ENCODE results near the gene MCF2L.

The MCF2L gene

DNA sequence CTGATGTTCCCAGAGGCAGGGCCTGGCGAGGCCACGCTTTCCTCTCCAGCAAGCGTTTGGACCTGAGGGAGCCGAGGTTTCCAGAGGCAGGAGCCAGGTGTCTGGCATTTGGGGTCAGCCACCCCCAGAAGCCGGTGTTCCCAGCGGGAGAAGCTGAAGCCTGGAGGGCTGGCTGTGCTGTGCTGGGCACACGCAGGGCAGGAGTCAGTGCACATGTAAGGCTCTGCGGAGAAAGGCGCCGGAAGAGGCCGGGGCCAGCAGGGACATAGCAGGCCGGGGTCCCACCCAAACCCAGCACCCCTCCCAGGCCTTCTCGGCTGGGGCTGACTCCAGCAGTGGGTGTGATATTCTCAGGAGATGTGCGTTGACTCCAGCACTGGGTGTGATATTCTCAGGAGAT, 31.6 kb downstream of the MCF2L start:
- DNase-seq = no peak

DNA sequence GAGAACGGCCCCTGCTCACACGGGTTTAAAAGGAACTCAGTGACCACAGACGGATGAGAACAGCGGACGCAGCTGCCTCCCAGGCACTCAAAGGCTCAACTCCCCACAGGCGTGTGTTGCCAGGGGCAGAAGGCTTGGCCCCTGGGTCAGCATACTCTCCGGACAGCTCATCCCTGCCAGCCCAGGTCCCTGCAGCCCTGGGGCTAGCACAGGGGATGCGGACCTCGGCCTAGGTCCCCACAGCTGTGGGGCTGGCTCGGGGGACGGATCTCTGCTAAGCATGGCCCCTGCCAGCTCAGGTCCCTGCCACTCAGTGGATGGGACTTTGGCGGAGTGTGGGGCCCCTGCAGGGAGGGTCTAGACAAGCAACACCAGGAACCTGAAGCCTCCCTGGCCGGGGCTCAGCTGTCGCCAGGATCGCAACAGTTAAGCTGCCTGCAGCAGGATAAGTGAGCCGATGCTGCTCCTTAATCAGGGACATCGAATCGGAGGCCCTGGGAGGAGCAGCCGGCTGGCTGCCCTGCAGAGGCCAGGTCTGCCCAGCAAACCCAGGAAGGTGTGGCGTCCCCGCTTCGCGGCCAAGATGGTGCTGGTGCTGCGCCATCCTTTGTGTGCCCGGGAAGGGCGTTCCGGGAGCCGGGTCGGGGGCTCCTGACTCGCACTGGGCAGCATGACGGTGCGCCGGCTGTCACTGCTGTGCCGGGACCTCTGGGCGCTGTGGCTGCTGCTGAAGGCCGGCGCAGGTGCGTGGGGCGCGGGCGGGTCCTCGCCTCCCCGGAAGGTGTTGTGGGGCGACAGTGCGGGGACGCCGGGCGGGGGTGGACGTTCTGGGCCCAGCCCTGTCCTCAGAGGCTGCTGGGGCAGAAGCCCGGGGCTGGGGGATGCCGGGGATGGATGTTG, 32.5 kb downstream of the MCF2L start:
- DNase-seq = peak; percentile 21

DNA sequence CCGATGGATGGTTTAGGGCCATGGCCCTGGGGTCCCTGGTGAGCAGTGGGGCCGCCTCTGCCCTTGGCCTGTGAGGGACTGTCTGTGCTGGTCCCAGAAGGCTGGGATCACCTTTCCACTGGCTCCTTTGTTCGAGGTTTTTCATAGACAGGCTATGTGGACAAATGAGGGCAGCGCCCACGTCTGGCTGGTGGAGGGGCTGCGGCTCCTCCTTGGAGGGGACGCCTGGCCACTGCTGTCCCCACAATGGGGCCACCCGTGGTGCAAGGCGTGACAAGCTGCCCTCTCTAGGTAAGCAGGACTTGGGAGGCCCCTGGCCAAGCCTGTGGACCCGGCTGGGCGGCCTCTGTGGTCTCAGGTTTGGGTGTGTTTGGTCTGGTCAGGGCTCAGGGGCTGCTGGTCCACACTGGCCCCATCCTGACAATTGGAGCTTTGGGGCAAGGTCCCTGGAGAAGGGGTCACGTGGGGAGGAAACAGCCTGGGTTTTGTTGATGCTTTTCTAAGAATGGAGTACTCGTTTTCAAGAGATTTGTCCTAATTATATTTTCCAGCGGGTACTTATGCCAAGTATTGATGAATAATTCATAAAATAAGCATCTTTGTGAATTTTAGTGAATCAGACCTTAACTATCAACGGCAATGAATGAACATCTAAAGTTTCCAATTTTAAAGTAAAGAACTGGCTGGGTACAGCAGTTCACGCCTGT, 33.3 kb downstream of the MCF2L start:
- DNase-seq = no peak

DNA sequence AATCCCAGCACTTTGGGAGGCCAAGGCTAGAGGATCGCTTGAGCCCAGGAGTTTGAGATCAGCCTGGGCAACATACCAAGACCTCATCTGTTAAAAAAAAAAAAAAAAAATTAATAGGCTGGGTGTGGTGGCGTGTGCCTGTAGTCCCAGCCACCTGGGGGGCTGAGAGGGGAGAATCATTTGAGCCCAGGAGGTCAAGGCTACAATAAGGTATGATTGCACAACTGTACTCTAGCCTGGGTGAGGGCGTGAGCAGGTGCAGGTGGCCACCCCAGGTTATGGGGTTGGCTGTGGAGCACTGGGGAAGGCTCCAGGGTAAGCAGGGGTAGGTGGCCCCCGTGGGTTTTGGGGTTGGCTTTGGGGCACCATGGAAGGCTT, 33.9 kb downstream of the MCF2L start:
- DNase-seq = no peak

DNA sequence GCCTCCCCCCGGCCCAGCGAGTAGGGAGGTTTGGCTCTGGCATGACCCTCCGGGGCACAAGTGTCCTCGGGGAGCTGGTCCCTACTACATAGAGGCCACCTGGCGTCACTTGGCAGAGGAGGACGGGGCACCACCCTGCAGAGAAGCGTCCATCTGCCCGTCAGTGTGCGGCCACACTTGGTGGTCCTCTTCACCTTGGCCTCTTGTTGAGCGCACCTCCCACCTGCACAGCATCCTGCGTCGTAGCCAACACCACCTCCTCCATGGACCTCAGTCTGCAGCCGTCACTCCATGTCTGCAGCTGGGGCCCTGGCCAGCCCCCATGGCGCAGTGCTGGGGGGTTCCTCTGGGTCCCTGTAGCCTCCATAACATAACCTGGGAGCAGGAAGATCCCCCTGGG, 35.1 kb downstream of the MCF2L start:
- no peak for DNase-seq

DNA sequence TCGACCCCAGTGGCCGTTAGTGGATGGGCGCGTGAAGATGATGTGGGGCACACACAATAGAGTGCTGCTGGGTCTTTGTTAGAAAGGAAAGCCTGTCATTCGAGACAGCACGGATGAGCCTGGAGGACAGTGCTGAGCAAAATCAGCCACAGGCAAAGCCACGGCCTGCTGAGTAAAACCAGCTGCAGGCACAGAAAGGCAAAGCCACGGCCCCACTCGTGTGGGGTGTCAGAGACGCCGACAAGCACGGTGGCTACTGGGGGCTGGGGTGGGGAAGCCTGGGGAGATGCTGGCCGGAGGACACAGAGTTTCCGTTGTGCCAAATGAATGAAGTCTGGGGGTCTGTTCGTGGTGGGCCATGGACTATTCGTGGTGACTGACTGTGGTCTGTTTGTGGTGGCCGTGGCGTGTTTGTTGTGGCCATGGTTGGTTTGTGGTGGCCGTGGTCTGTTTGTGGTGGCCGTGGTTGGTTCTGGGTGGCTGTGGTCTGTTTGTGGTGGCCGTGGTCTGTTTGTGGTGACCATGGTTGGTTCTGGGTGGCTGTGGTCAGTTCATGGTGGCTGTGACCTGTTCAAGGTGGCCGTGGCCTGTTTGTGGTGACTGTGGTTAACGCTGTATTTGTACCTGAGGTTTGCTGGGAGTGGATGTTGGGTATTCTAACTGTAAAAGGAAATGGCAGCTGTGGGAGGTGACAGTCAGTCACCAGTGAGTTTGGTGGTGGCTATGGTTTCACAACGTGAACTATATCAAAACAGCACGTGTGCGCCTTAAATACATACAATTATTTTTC, 36.3 kb downstream of the MCF2L start:
- DNase-seq = no peak

DNA sequence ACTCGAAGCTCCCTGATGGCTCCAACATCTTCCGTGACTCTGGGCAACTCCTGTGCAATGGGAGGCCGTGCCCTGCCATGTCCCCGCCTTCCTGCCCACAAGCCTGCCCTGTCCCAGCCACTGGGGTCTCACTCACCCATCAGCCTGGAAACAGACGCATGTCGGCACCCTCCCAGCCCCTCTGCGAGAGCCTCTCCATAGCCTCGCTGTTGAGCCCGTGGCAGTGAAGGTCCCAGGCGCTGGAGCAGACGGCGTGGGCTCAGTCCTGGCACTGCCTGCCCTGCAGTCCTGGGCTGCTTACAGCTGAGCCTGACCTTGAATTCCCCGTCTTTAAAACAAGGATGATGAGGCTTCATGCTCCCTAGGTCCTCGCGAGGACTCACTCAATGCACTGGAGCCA, 37.0 kb downstream of the MCF2L start:
- no peak for DNase-seq

DNA sequence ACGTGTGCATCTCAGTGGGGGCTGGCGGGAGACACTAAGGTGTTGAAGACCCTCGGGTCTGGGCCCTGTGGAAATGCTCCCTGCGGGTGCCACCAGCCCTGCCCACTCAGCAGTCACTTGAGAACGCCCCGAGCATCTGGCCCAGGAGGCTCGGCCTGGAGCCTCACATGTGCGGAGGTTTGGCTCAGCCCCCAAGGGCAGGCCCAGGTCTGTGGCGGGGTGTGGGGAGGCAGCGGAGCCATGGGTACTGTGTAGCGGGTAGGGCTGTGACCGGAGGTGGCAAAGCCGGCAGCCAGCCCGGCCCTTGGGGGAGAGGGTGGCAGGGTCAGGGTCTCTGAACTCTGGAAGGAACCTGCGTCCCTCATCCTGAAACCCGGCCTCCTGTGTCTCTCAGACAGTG, 37.6 kb downstream of the MCF2L start:
- DNase-seq = no peak

DNA sequence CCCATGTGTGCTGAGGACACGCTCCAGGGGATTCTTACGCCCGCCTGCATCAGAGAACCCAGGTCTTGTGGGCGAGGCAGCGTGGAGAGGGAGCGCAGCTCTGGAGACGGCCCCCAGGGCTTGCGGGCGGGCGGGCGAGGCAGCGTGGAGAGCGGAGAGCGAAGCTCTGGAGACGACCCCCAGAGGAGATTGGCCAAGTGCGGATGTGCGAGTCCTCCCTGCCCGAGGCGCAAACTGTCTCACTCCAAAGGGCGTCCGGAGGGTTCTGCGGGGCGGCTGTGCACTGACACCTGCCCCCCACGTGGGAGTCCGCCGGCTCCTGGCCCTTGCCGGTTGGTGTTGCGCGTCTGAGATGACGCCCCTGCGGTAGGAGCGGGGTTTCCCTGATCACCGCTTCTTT, 39.8 kb downstream of the MCF2L start:
- no peak for DNase-seq

DNA sequence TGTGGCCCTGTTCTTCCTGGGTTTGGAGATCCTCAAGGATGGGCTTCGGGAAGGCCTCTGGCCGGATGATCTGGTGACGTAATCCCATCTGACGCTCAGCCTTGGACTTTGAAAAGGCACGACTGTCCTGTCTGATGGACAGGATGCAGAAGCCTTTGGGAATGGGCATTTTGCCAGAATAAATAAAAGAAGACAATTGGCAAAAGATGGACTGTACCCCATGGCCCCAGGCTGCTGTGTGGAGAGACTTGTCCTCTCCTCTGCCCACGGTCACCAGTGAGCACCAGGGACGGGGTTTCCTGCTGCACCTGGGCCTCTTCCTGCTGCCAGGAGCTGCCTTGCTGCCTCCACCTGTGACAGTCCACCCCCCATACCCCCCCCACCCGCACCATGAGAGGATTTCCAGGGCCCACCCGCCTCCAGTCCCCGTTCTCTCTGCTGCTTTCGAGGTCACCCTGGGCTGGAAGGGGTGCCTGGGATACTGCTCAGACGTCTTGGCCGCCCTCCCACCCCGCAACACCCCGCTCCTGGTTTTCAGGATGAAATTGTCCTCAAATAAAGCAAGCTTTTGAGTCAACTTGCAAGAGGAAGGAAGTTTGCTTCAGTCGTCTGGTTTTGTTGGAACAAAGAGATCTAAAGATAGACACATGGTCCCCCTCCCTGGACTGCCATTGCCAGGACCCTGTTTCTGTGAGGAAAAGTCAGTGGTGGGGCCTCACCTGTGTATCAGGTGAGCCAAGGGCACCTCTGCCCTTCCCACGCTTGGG, 40.9 kb downstream of the MCF2L start:
- DNase-seq = no peak

DNA sequence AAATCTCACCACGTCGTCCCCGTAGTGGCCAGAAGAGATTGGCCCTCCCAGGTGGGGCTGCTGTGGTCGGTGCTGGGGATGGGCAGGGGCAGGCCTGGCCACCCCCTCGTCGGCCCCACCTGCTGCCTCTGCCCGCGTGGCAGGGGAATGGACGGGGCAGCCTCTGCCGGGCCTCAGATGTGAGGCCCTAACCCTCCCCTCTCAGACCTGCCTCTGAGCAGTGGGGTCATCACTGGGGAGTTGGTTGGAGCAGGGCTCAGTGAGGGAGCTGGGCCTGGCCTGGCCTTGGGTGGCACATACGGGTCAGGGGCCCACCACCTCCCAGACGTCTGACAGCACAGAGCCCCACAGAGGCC, 41.5 kb downstream of the MCF2L start:
- no peak for DNase-seq

DNA sequence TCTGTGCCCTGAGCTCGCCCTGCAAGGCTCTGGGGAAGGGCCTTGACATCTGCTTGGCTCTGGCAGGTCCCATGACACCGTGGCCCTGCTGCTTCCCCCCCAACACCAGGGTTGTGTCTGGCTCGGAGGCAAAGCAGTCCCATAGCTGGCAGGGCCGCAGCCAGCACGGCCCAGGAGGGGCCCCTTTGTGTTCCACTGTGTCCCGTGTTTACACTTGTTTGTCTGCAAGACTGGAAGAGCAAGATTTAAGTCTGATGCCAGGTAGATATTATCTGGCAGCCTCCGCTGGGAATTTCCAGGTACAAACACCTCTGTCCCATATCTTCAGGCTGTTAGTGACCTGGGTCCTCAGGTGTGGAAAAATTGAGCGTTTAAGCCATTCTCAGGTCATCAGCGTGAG, 44.3 kb downstream of the MCF2L start:
- no peak for DNase-seq

DNA sequence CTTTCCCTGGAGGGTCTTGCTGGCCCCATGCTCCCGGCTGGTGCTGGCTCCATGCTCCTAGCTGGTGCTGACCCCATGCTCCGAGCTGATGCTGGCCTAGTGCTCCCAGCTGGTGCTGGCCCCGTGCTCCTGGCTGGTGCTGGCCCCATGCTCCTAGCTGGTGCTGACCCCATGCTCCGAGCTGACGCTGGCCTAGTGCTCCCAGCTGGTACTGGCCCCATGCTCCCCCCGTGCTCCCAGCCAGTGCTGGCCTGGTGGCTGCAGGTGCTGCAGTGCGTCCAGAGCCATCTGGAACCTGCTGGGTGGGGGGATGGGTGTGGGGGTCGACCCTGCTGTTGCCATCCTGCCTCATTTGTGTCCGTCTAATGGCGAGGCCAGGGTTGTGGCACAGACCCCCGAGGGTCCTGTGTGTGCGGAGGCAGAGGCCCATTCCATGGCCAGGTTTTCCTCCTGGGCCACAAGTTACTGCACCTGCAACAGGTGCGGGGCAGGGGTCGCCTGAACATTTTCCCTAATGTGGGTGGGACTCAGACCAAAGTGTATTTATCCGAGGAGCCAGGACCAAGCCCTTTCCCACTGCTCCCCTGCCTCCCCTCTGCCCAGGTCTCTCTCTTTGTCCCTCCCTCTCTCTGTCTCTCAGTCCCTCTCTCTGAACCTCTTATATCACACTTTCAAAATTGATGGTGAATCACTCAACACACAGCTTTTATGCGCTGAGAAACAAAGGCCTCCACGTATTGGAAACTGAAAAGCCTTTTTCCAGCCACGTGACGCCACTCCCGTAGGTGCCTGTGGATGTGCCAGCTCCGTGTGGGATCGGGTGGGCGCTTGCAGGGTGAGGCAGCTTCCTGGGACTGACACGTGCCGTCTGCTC, 45.1 kb downstream of the MCF2L start:
- DNase-seq = no peak

DNA sequence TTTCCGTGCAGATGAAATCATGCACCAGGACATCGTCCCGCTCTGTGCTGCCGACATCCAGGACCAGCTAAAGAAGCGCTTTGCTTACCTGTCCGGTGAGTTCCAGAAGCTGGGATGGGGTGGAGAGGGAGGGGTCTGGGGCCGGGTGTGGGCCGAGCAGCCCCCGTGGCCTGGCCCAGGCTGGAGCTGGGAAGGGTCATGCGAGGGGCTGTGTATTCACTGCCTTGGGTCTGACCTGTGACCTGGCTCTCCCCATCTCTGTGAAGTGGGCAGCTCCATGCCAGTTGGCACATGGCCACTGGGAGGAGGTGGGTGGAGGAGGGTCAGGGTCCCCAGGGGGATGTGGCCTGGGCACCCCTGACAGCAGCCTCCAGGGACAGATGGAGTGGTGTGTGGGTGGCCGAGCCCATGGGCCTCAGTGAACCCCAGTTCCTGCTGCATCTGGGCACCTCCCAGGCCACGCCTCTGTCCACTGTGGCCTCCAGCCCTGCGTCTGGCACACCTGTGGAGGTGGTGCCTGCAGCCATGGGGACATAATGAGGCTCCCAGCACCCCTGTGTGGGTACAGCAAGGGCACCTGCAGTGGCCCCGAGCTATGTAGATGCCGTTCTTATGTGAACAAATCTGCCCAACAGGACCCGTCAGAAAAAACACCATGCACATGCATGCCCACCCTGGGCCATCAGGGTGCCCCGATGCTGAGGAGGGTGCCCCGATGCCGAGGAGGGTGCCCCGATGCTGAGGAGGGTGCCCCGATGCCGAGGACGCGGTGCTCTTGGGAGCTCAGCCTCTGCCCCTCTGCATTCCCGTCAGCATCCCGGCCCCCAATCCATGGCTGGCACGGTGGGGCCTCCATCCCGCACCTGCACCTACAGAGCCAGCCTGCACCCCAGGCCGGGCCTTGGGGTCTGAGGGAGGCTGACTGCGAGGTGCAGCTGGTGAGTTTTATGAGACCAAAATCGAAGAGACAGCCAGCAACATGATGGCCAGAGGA, 46.0 kb downstream of the MCF2L start:
- DNase-seq = no peak

DNA sequence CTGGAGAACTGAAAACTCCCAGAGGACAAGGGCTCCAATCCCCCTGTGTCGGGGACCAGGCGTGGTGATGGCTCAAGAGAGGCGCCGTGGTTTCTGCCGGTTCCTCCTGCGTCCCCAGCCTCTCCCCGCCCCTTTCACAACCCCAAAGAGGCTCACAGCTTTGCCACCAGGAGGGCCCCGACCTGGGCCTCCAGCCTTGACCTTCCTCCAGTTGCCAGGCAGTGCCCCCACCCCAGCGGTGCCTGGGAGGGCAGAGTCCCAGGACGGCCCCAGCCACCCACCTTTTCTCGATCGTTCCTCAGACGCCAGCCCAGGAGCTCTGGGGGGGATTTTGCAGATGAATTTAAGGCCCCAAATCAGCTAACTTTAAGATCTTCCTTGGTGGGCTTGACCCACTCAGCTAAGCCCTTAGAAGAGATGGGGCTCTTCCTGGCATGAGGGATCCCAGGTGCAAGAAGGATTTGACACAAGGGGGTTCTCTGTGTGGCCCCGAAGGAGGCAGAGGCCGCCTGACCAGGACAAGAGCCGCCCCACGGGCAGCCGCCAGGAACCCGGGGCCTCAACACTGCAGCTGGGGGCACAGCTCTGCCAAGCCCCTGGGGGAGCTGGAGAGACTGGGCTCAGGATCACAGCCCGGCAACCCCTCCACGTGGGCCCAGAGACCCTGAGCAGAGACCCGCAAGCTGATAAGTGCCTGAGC, 47.0 kb downstream of the MCF2L start:
- no peak for DNase-seq

DNA sequence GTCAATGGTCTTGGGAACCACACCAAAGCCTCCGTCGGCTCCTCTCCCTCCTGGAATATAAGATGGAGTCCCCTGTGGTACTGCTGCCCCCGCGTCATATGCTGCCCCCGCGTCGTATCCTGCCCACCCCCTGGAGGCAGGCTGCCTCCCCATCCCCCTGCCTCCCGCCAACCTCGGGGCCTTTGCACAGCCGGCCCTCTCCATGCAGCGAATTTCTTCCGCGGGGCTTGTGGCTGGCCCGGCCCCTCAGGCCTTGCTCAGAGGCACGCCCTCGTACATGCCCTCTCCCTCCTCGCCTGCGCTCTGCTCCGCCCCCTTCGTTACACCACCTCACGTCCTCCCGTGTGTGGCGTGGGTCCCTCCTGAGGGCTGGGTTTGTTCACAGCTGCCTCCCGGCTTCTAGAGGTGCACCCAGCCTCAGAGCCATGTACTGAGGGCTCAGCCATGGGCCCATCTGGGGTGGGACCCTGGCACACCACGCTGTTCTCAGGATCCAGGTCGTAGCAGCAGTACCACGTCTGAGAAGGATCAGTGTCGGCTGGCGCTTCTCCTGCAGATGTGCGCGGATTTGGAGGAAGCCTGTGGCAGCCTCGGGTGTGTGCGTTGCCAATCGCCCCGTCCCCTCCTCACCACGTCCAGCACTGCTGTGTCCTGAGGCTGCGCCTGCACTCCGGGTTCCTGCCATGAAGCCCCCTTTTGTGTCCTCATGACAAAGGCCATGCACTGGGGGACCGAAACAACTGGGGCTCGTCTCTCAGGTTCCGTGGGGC, 47.7 kb downstream of the MCF2L start:
- no peak for DNase-seq

DNA sequence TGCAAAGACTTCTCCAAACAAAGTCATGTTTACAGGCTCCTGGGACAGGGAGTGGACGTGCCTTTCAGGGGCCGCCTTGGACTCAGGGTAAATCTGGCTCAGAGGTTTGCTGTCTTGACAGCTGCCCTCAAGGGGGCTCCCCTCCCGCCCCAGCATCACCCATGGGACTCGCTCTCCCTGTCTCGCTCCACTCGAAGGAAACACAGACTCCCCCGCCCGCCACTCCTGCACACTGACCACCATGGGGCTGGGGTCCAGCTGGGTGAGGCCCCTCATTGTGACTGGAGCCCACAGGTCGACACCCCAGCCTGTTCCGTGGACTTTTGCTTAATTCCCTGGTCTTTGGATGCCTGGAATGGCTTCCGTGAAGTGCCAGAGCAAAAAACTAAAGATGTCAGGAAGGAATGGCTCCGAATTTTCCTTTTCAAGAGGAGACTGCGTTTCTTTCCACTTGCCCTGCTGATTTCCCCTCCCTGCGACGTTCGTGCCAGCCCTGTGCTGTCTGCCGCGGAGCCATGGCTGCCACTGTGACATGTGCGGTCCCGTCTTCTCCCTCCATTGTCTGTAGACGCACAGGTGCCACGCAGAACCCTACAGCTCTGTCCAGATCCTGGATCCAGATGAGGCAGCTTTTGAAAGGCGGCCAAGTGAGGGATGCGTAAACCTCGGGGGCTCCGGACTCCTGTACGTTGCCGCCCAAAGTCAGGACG, 48.6 kb downstream of the MCF2L start:
- no peak for DNase-seq

DNA sequence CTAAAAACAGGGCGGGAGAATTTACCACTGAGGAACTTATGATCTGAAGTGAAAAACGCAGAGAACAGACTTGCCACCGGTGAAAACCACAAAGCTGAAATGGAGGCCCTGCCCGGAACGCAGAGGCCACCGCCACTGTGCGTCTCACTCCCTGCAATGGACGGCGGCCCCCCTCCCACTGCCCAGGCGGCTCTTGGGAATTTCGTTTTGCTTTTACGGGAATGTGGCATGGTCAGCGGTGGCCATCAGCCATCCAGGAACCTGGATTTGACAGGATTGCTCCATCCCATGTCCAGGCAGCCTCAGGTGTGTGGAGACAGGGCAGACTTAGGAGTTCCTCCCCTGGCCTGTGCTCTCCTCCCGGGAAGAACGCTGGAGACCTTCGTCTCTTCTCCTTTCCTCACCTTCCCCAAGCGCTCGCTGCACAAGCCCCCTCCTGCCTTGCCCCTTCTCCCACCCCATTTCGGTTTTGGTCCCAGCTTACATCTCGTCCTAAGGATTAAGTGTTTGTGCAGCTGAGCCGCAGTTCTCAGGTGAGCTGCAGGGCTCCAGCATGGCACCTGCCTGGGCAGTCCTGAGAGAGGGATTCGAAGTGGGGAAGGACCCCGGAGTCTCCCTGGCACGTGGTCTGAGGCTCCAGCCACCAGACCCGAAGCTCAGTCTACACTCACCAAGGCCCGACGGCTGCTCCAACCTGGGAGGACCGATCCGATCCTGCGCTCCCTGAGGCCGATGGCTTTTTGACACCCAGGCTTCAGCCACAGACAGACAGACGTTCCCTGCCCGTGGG, 49.9 kb downstream of the MCF2L start:
- DNase-seq = no peak
